Gastroesophageal sphincter (tissue), 2 donors: Measurements from ENCODE around the gene ZNF670.

ENCODE experiments used
- EP300 ChIP-seq: sonication (generic); formaldehyde crosslinking; IDR thresholded peaks from one replicate; pipeline ENCODE4 v1.6.1; 2017; ENCODE audit warnings: antibody characterized with exemption, mild to moderate bottlenecking
- POLR2A ChIP-seq, 2 donors: fragments of 450-650 bp; IDR thresholded peaks; one replicate each; pipeline ENCODE4 v1.6.1; 2017; ENCODE audit warnings: antibody characterized with exemption in 2 of 2, mild to moderate bottlenecking in 2 of 2, moderate library complexity in 1 of 2
- POLR2AphosphoS5 ChIP-seq: sonication (generic); formaldehyde crosslinking; IDR thresholded peaks from one replicate; pipeline ENCODE4 v1.6.1; 2017; ENCODE audit warnings: antibody characterized with exemption

- TF ChIP-seq POLR2A (IDR thresholded peaks at IDR 0.05) (no peak), POLR2AphosphoS5 (no peak), EP300 (no peak)
These were observed 6.2 kb upstream of the ZNF670 start for GRCh38 chr1:247084771-247085170.
